ENCODE measurements around the gene NUP42. TPM values are rescaled to one million over a fixed set of nuclear protein-coding genes. Genes with fewer than 3 reads are reported as not detected.

The NUP42 gene
- 10 to 100 TPM; 15.2 to 17.0 TPM for total RNA-seq

- CTCF ChIA-PET = interaction anchor here (0.6 to 2.3 kb wide), 7 partner anchors 11 to 347 kb away, joined by 3 to 7 read pairs (median 4); partner anchors contain the start of gene KLHL7
- Mint-ChIP-seq H3K27me3 (ENCODE audit: low read depth) (no peaks in the 10 kb centered on the region), H3K4me1 (ENCODE audit: low read depth) (peaks cover 35% of the 10 kb centered on the region), H3K9me3 (no peaks in the 10 kb centered on the region), H3K4me3 (peak within 1 kb of the TSS; percentile 99), H3K27ac (peak within 1 kb of the TSS; percentile 99), H3K36me3 (ENCODE audit: low read depth) (peaks cover 10% of the 10 kb centered on the region)
- intact Hi-C loops (cut with micrococcal nuclease) = loop anchor here (1.0 to 10.0 kb wide), 14 partner anchors 77 to 1945 kb away; partner anchors contain the start of genes CCDC126, CYCS, HYCC1 and KLHL7
- peak; percentile 98 for DNase-seq
These were observed at the start of gene NUP42 for GRCh38 chr7:23181684-23182553. NUP42 (plus strand) TSS chr7:23182048; CDS start chr7:23182086, 38 bp downstream.

- Mint-ChIP-seq H3K27ac (no peak overlapping the region), H3K9me3 (peaks cover 3% of the 10 kb centered on the region), H3K36me3 (ENCODE audit: low read depth) (peaks cover 7% of the 10 kb centered on the region), H3K4me3 (no peak overlapping the region), H3K4me1 (ENCODE audit: low read depth) (no peaks in the 10 kb centered on the region), H3K27me3 (ENCODE audit: low read depth) (no peaks in the 10 kb centered on the region)
- intact Hi-C loops (cut with micrococcal nuclease) = no loop called here
- CTCF ChIA-PET = interaction anchor here (0.7 kb wide), 1 partner anchor 139 kb away, joined by 3 read pairs; no protein-coding TSS in a partner anchor
- DNase-seq = no peak
These were observed 48.1 kb upstream of the NUP42 start for GRCh38 chr7:23133797-23134196.

GRCh38 chr7:23135755-23136154 lies 46.1 kb upstream of the NUP42 start:
- no peaks in the 10 kb centered on the region for H3K4me1 Mint-ChIP-seq (ENCODE audit: low read depth)
- intact Hi-C loops (cut with micrococcal nuclease) = no loop called here
- peaks cover 7% of the 10 kb centered on the region for H3K36me3 Mint-ChIP-seq (ENCODE audit: low read depth)
- CTCF ChIA-PET = interaction anchor here (0.8 kb wide), 1 partner anchor 38 kb away, joined by 3 read pairs; no protein-coding TSS in a partner anchor
- no peak overlapping the region for H3K4me3 Mint-ChIP-seq
- no peak for DNase-seq
- no peaks in the 10 kb centered on the region for H3K27me3 Mint-ChIP-seq (ENCODE audit: low read depth)
- H3K27ac Mint-ChIP-seq = no peak overlapping the region
- peaks cover 3% of the 10 kb centered on the region for H3K9me3 Mint-ChIP-seq

GRCh38 chr7:23136216-23136615 lies 45.6 kb upstream of the NUP42 start:
- no peaks in the 10 kb centered on the region for H3K4me1 Mint-ChIP-seq (ENCODE audit: low read depth)
- intact Hi-C loops (cut with micrococcal nuclease) = no loop called here

GRCh38 chr7:23157679-23158078 lies 24.2 kb upstream of the NUP42 start:
- no peaks in the 10 kb centered on the region for H3K9me3 Mint-ChIP-seq
- intact Hi-C loops (cut with micrococcal nuclease) = no loop called here
- H3K27me3 Mint-ChIP-seq (ENCODE audit: low read depth) = no peaks in the 10 kb centered on the region
- H3K27ac Mint-ChIP-seq = no peak overlapping the region
- peaks cover 4% of the 10 kb centered on the region for H3K36me3 Mint-ChIP-seq (ENCODE audit: low read depth)
- H3K4me3 Mint-ChIP-seq = no peak overlapping the region
- CTCF ChIA-PET = interaction anchor here (0.6 kb wide), 1 partner anchor 312 kb away, joined by 3 read pairs; the partner anchor contains the start of gene IGF2BP3
- DNase-seq = no peak
- no peaks in the 10 kb centered on the region for H3K4me1 Mint-ChIP-seq (ENCODE audit: low read depth)

More at GRCh38 chr7:23136216-23136615, 45.6 kb upstream of the NUP42 start:
- H3K36me3 Mint-ChIP-seq (ENCODE audit: low read depth) = peaks cover 8% of the 10 kb centered on the region
- no peak overlapping the region for H3K4me3 Mint-ChIP-seq
- no peak overlapping the region for H3K27ac Mint-ChIP-seq
- H3K9me3 Mint-ChIP-seq = peaks cover 3% of the 10 kb centered on the region
- no peak for DNase-seq
- no peaks in the 10 kb centered on the region for H3K27me3 Mint-ChIP-seq (ENCODE audit: low read depth)
- CTCF ChIA-PET = interaction anchor here (0.8 kb wide), 1 partner anchor 38 kb away, joined by 3 read pairs; no protein-coding TSS in a partner anchor

GRCh38 chr7:23158546-23158945 lies 23.3 kb upstream of the NUP42 start:
- H3K27me3 Mint-ChIP-seq (ENCODE audit: low read depth) = no peaks in the 10 kb centered on the region
- peaks cover 1% of the 10 kb centered on the region for H3K36me3 Mint-ChIP-seq (ENCODE audit: low read depth)
- CTCF ChIA-PET = no interaction called here
- no peaks in the 10 kb centered on the region for H3K4me1 Mint-ChIP-seq (ENCODE audit: low read depth)
- H3K27ac Mint-ChIP-seq = no peak overlapping the region
- no peaks in the 10 kb centered on the region for H3K9me3 Mint-ChIP-seq
- intact Hi-C loops (cut with micrococcal nuclease) = no loop called here
- H3K4me3 Mint-ChIP-seq = no peak overlapping the region
- no peak for DNase-seq

GRCh38 chr7:23161482-23161881 lies 20.4 kb upstream of the NUP42 start:
- DNase-seq = no peak
- intact Hi-C loops (cut with micrococcal nuclease) = no loop called here
- Mint-ChIP-seq H3K9me3 (no peaks in the 10 kb centered on the region), H3K27me3 (ENCODE audit: low read depth) (no peaks in the 10 kb centered on the region), H3K36me3 (ENCODE audit: low read depth) (peaks cover 1% of the 10 kb centered on the region), H3K4me1 (ENCODE audit: low read depth) (no peaks in the 10 kb centered on the region), H3K27ac (no peak overlapping the region), H3K4me3 (no peak overlapping the region)
- CTCF ChIA-PET = no interaction called here

GRCh38 chr7:23164846-23165245 lies 17.0 kb upstream of the NUP42 start:
- no peak overlapping the region for H3K4me3 Mint-ChIP-seq
- no peaks in the 10 kb centered on the region for H3K4me1 Mint-ChIP-seq (ENCODE audit: low read depth)
- CTCF ChIA-PET = no interaction called here
- H3K27ac Mint-ChIP-seq = no peak overlapping the region
- H3K36me3 Mint-ChIP-seq (ENCODE audit: low read depth) = no peaks in the 10 kb centered on the region
- no peak for DNase-seq
- no peaks in the 10 kb centered on the region for H3K9me3 Mint-ChIP-seq
- no peaks in the 10 kb centered on the region for H3K27me3 Mint-ChIP-seq (ENCODE audit: low read depth)
- intact Hi-C loops (cut with micrococcal nuclease) = no loop called here

GRCh38 chr7:23165316-23165715 lies 16.5 kb upstream of the NUP42 start:
- no peaks in the 10 kb centered on the region for H3K27me3 Mint-ChIP-seq (ENCODE audit: low read depth)
- H3K4me3 Mint-ChIP-seq = no peak overlapping the region
- intact Hi-C loops (cut with micrococcal nuclease) = no loop called here
- no peaks in the 10 kb centered on the region for H3K4me1 Mint-ChIP-seq (ENCODE audit: low read depth)
- H3K27ac Mint-ChIP-seq = no peak overlapping the region
- H3K36me3 Mint-ChIP-seq (ENCODE audit: low read depth) = no peaks in the 10 kb centered on the region
- DNase-seq = no peak
- no peaks in the 10 kb centered on the region for H3K9me3 Mint-ChIP-seq
- CTCF ChIA-PET = no interaction called here

- DNase-seq = no peak
- no peak overlapping the region for H3K27ac Mint-ChIP-seq
- intact Hi-C loops (cut with micrococcal nuclease) = no loop called here
- CTCF ChIA-PET = no interaction called here
- H3K4me3 Mint-ChIP-seq = no peak overlapping the region
- H3K4me1 Mint-ChIP-seq (ENCODE audit: low read depth) = no peaks in the 10 kb centered on the region
- H3K9me3 Mint-ChIP-seq = no peaks in the 10 kb centered on the region
- H3K27me3 Mint-ChIP-seq (ENCODE audit: low read depth) = no peaks in the 10 kb centered on the region
- H3K36me3 Mint-ChIP-seq (ENCODE audit: low read depth) = no peaks in the 10 kb centered on the region
These were observed 14.2 kb upstream of the NUP42 start for GRCh38 chr7:23167691-23168090.

GRCh38 chr7:23168111-23168885 lies 13.6 kb upstream of the NUP42 start:
- Mint-ChIP-seq H3K27me3 (ENCODE audit: low read depth) (no peaks in the 10 kb centered on the region), H3K36me3 (ENCODE audit: low read depth) (no peaks in the 10 kb centered on the region), H3K4me3 (no peak overlapping the region), H3K9me3 (no peaks in the 10 kb centered on the region), H3K4me1 (ENCODE audit: low read depth) (no peaks in the 10 kb centered on the region), H3K27ac (no peak overlapping the region)
- DNase-seq = no peak
- intact Hi-C loops (cut with micrococcal nuclease) = no loop called here
- CTCF ChIA-PET = no interaction called here

GRCh38 chr7:23175938-23176337 lies 5.9 kb upstream of the NUP42 start:
- Mint-ChIP-seq H3K27me3 (ENCODE audit: low read depth) (no peaks in the 10 kb centered on the region), H3K27ac (no peak overlapping the region), H3K36me3 (ENCODE audit: low read depth) (no peaks in the 10 kb centered on the region), H3K9me3 (no peaks in the 10 kb centered on the region), H3K4me1 (ENCODE audit: low read depth) (peaks cover 7% of the 10 kb centered on the region), H3K4me3 (no peak overlapping the region)
- CTCF ChIA-PET = no interaction called here
- no peak for DNase-seq
- intact Hi-C loops (cut with micrococcal nuclease) = no loop called here
